HG02759 (cell line): ENCODE results near the gene KITLG.
"Not testable (repeated sequence)": the region's sequence is repeated elsewhere in the genome, so short reads cannot be mapped to it uniquely, and the experiment has no call there.

Experiments used
- ATAC-seq: cut with Tn5 transposase; IDR thresholded peaks from one replicate; pipeline ENCODE4 v1.9.1; 2021; ENCODE audit warnings: mild to moderate bottlenecking, moderate library complexity; ENCODE audit not compliant: unreplicated experiment

KITLG gene, protein sequence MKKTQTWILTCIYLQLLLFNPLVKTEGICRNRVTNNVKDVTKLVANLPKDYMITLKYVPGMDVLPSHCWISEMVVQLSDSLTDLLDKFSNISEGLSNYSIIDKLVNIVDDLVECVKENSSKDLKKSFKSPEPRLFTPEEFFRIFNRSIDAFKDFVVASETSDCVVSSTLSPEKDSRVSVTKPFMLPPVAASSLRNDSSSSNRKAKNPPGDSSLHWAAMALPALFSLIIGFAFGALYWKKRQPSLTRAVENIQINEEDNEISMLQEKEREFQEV

DNA sequence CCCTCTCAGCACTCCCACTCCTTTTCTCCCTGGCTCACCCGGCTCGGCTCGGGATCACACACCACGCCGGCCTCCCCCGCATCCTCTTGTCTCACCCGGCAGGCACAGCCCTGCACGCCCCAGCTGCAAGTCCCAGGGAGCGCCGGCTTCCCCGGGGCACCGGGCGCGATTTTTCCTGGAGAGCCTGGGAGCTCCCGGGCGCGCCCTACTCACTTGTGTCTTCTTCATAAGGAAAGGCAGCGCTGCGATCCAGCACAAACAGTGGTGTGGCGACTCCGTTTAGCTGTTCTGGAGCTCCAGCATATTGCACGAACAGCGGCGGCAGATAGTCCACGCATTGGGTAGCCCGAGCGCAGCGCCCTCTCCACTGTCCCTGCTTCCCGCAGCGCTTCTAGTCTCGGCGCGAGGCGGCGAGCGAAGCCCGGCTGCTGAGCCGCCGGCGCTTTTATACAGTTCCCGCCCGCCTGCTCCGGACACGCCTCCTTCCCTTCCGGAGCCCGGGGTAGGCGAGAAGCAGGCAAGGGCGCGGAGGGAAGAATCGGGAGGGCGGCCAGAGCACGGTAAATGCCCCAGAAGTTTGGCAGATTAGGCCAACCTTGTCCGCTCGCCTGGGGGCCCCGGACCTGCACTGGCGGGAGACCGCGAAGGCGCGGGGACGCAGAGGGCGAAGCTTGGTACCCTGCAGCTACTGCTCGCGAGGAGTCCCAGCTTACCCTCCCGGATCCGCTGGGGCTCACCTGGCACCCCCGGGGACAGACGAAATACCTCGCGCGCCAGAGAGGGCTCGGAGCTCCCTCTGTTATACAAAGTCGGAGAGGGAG, at the start of gene KITLG:
TSS of gene KITLG (minus strand) at position 421 of the 821 bp plus-strand sequence. CDS start at position 228, 193 bp downstream.
- peak; percentile 81 for ATAC-seq

DNA sequence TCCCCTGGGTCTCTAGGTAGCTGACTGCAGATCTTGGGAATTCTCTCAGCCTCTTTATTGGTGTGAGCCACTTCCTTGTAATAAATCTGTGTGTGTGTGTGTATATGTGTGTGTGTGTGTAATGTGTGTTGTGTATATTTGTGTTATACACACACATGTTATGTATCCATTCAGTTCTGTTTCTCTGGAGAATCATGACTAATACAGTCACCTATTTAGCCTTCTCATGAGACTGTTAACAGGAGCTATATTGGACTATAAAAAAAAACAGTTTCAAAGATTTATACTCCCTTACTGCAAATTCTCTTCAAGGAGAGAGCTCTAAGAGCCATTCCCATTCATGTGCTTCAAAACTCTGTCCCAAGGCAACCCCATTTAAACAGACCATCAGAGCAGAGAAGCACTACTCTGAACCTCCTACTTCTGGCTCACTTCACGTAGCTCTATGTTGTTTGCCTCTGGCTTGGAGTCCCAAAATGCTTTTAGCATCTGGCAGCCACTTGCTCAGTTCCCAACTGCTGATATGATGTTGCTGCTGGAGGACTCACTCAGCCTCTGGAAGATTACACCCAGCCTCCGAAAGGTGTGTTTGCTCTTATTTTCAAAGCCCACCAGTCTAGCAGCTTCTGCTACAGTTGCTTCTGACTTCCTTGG, 48.7 kb upstream of the KITLG start:
- no peak for ATAC-seq

DNA sequence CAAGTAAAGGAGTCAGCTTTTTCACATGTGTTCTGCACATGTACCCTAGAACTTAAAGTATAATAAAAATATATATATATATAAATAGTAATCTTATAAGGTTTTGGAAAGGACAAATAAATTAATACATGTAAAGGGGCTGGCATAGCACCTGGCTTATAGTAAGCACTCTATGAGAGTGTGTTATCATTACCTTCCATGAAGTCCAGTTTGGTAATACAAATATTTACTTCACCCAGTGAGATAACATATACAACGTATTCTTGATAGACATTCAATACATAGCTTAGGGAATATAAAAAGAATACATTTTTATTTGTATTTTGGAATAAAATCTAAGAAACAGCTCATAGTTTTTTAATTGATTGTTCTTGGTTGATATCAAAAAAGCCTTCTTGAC, 47.8 kb upstream of the KITLG start:
- ATAC-seq: not testable (repeated sequence)

DNA sequence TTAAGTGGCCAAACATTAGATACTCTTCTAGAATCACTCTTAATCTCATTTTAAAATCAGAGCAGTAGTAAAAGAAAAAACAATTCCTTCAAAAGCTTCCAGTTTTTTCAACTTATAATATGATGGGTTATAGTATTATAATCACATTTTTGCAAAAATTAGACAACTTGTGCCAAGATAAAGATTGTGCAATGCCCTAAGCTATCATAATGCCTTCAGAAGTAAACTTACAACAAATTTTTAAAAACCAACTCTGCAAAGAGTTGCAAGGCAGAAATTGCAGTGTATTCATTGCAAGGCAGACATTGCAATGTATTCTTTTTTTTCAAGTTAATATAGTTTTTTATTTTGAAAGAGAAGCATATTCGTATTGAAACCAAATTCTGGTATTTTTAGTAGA, 47.2 kb upstream of the KITLG start:
- no peak for ATAC-seq

DNA sequence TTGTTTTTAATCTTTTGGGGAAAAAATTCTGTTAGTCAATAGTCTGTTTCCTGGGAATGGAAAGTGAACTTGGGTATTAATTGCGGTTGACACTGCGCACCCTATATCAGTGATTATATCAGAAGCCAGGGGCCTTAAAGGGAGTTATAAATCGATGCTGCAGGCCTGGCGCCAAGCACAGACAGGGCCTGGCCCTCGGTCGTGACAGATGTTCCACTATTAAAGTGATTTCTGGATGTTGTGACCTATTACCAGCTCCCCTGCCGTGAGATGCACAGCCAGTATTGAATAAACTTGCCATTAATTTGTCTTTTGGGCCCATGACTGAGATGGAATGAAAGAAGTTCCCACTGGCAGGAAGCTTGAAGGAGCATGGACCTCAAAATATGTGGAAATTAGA, 45.1 kb upstream of the KITLG start:
- ATAC-seq: no peak

DNA sequence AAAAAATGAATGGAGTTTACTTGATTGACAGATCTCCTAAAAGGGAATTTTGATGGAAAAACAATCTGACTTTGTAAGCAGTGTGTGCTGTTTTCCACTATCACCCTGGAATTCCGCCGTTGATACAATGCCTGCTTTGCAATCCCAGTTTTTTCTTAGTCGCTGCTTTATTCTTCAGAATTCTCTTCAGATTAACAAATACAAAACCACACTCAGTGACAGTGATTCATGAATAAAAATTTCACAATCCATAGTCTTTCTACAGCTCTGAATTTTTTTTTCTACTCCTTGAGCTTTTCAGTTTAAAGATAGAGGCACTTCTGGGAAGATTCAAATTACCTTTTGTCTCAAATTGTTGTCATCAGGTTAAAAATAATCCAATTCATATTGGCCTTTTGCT, 44.6 kb upstream of the KITLG start:
- no peak for ATAC-seq

DNA sequence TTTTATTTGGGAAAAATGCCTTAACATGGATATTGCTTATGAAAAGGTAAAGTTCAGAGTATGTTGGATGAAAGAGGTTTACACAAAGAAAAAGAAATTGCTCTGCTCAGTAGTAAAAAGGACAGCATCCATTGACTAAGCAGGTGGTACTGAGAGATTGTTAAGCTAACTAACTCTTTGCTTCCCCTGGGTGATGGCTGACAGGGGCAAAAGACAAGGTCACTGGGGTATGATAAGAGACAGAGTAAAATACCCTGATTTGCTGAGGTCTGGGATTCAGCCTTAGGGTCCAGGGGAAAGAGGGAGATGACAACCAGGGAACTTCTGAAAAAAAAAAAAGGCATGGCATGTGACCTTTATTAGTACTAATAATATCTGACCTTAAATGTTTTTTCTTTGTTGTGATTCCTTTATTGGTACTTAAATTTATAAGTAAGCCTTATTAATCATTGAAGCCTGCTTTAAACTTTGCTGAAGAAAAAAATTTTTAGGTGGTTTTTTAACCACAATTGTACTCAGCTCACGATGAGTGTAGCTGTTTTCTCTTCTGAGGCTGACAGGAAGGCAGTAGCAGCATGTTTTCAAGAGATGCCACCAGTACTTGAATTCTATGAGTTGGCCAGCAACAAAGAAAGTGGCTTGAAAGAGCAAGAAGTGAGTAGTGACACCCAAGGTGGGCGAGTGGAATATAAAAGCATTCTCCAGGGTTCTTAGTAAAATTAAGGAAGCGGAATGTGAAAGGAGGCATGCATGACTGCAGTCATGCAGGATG, 43.7 kb upstream of the KITLG start:
- peak; percentile 78 for ATAC-seq

DNA sequence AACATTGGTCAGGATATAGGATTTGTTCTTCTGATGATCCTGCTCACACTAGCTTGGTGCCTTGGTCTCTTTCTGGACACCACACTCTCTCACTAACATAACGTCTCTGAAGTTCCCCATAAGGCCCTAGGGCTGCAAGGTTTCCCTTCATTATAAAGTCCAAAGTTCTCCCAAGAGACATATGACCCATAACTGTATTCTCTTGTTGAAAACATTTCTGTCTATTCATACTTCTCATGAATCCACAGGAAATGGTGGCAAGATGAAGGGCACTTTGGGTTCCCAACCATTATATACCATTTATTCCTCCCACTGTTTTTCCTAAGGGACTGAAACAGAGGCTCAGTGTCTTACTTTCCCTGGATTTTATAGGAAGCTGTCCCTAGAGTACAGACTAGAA, 37.1 kb upstream of the KITLG start:
- no peak for ATAC-seq

DNA sequence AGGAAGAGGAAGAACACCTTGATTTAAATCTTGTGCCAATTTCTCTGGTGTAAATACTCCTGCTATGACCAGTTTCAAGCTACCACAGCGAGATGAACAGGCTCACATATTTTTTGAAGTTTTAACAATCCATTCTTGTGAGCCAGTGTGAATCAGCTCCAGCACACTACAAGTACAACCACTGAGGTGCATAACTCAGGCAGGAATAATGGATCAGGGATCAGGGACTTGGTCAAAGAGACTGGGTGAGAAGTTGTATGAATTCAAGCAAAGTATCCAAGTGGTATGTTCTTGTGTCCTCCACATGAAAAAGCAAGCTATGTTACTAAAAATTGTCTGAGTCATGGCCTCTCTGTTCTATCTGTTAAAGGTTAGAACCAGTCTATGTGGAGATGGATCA, 35.2 kb upstream of the KITLG start:
- ATAC-seq: no peak

DNA sequence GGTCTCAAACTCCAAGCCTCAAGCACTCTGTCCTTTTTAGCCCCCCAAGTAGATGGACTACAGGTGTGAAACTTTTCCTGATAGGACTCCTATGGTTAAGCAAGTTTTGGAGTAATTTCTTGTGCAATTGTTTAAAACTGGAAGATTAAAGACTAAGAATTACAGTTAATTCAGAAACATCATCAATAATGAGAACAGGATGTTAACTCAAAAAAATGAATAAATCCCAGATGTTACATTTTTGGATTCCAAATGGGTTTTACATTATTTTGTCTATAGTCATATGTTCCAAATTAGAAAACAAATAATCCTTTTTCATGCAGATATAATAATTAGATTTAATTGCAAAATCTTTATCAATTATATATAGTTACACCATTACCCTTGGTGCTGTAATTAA, 24.4 kb upstream of the KITLG start:
- no peak for ATAC-seq

DNA sequence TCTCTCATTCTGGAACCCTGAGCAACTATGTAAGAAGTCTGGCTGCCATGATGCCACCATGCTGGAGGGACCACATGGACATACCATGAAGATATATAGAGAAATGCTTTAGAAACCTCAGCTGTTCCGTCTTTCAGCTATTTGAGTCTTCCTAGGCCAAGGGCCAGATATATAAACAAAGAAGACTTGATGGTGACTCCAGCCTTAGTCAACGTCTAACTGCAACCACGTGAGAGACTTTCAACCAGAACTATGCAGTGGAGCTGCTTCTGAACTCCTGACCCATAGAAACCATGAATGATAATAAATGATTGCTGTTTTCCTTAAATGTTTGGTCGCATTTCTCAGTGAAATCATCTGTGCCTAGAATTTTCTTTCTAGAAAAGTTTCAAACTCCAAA, 20.0 kb upstream of the KITLG start:
- no peak for ATAC-seq

DNA sequence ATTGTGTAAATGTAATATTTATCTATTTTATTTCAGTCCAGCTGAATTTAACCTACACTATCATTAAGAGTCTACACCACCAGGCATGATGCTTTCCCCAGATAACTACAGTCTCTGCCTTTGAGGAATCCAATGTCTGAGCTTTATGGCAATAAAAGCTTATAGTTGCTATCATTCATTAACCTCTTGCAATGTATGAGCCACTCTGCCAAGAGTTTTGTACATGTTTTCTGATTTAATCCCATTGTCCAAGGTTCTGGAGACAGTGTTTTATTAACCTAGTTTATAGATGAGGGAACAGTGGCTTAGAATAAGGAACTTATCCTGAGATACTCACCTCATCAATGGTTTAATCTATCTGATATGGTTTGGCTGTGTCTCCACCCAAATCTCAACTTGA, 17.1 kb upstream of the KITLG start:
- ATAC-seq: no peak

DNA sequence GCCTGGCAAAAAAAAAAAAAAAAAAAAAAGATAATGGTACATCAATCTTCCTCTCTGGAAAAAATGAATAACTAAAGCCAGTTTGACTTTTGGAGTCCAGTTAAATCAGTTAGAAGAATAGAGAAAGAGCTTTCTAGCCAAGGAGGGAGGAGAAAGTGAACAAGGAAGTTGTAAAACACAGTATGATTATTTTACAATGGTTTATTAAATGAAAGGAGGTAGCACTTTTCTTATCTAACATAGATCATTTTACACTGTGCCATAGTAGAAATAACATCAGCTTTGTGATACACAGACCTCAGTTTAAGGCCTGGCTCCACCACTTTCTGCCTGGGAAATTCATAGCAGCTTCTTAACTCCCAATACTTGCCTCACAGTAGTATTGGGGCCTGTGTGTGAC, 15.4 kb upstream of the KITLG start:
- no peak for ATAC-seq

DNA sequence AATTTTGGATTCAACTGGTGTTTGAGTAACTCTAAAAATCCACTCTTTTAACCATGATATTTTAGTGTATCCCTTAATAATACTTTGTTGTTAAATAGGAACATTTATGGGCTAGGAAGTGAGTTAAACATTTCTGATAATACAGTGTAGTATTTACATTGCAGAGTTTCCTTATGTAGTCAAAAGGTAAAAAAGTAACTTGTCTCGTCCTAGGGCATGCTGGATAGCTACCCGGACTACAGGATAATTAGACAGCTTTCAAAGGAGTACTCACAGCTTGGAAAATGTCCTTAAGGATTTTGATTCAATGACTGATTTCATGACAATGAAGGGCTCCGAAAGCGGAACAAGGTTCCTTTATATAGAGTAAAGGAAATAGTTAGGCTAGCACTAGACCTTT, 14.5 kb upstream of the KITLG start:
- ATAC-seq: no peak

DNA sequence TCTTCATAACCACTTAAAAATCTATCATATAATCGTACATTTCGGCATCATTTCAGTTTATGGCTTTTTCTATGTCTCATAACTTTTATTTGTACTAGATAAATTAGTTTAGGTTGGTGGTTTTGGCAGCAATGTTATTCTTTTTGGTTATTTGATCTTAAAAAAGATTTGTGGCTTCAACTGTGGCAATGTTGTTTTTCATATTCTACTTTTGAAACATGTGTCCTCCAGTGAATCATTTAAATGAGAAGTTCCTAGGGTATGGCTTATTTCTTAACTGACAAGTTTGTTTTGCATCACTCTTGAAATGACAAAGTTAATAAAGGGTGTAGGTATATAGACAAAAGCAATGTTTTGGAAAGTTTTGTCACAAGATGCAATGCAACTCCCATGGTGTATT, 11.1 kb upstream of the KITLG start:
- ATAC-seq: no peak

DNA sequence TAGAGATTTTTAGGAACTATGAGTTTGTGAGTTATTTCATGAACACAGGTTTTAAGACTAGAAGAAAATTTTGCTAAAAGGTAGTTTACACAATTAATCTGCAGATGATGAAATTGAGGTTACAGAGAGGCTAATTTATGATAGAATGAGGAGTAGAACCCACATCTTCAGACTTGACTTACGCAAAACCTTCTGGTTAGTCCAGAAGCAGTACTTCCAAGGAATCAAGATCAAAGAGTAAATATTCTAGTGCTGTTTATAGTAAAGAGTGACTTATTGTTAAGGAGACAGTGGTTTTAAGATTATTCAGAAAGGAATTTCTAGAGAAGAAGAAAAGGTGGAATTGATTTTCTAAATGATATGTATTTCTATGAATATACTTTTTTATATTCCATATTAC, 10.6 kb upstream of the KITLG start:
- no peak for ATAC-seq

DNA sequence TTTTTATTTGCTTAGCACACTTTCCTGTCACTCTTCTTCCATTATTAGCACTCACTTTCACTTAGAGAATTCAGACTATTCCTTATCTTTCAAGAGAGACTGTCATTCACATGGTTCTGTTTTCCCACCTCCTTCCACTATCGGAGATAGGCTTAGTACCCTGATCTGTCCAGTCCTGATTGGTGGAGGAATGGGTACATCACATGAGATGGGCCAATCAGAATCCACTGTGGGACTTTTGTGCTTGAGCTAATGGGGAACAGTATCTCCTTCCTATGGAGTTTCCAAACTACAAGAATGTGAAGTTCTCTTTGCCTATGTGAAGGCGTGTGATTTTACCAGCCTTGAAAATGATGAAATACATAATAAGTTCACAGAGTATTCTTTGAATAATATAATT, 4.8 kb upstream of the KITLG start:
- no peak for ATAC-seq

DNA sequence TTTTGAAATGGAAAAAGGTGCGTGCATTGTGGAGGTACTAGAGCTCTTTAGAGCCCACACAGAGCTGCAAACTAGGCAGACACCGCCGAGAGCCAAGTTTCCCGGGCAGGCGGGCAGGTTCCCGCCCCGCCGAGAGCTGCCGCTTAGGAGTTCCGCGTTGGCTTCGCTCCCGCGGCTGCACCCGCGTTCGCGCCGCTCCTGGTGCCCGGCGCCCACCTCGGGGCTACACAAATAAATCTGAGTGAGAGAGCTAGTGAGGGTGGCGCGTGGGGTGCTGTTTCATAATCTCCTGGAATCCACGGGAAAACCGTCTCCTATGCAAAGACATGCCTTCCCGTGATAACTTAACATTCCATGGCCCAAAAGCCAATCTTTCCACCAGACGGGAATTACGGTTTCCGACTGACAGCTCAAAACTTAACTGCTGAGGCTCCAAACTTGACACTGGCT, 645 bp downstream of the KITLG start:
- ATAC-seq: no peak

DNA sequence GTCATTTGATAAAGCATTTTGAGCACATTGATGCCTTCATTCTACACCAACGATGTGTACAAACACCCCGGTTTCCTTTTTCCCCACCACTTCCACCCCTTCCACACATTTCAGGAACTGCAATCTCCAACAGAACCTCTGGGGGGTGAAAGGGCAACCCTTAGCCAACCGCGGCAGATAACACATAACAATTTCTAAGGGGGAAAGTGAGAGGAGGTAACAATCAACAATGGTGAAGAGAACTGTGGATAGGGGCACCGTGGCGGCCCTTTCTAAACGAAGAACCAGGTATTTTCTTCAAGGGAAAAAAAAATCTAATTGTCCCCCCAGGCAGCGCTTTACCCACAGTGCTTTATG, 1.1 kb downstream of the KITLG start:
- no peak for ATAC-seq

DNA sequence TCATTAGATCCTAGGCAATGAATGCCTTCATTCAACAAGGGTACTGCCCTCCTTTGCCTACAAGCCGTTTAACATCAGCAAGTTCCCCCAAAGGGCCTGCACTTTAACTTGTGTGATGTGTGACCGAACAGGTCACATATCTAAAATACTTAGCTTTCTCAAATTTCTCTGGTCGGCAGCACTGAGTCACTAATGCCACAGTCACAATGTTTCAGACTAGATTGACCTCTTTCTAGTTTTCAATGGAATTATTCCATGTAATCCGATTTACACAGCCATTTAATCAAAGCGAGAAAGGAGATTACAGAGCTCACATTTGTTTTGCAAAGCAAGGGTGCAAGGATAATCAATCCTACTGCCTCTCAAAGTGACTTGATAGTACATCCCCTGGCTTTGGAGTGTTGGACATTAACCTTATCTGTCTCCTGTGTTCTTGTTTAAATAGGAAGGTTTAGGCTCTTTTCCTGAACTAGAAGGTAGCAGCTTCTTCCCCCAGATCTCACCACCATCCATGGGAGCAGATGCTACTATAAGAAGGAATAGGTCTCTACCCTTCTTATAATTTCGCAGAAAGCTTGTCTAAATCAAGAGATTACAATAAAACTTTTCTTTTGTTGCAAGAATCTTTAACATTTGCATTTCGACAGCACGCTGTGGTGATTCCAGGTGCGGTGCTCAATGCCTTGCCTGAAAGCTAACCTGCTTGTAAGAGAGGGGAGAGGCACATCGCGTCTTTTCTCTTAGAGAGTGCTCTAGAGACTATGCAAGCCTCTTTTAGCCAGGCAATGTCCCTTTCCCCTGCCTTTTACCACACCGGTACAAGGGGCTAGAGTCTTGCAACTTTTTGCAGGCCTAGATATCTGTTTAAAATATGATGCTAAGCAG, 1.8 kb downstream of the KITLG start:
- ATAC-seq: no peak
